HG03460 (cell line): ENCODE results near the gene FERMT2.

Source experiments
- ATAC-seq: cut with Tn5 transposase; IDR thresholded peaks from one replicate; pipeline ENCODE4 v1.9.1; 2021; ENCODE audit not compliant: unreplicated experiment

FERMT2 gene

DNA sequence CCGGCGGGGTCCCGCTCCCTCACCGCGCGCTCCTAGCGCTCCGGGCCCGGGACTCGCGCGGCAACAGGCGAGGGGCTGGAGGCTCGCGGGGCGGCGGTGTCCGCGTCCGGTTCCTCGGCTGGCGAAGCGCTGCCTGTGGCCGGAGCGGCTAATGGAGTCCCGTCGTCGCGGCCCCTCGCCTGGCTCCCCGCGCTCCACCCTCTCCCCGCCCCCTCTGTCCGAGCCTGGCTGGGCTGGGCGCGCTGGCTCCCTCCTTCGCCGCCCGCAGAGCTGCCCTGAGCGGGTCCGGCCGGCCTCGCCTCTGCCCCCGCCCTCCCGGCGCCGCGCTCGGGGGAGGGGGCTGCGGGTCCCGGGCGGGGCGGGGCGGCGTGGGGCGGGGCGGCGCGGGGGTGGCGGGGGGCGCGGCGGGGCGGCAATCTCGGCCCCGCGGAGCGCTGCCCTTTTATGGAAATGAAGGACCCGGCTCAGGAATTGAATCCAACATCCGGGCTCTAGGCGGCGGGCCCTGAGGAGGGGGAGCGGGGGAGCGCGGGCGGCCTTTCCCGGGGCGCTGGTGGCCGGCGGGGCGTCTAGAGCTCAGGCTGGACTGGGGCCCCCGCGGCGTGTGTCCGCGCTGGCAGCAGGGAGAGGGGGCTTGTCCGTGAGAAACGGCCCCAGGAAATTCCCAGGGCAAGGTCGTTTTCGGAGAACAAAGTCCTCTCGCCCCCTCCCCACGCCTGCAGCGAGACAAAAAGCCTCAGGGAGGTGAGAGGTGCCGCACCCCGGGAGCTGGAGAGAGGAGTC lies at the start of gene FERMT2:
Gene FERMT2, minus strand, starts transcription at position 153 of the 783 bp plus-strand sequence. CDS start 482 bp downstream, outside the sequence.
- no peak for ATAC-seq

GRCh38 chr14:52998376-52999015 lies 47.6 kb upstream of the FERMT2 start:
- ATAC-seq: no peak

GRCh38 chr14:52996493-52996892 lies 45.6 kb upstream of the FERMT2 start:
- no peak for ATAC-seq

DNA sequence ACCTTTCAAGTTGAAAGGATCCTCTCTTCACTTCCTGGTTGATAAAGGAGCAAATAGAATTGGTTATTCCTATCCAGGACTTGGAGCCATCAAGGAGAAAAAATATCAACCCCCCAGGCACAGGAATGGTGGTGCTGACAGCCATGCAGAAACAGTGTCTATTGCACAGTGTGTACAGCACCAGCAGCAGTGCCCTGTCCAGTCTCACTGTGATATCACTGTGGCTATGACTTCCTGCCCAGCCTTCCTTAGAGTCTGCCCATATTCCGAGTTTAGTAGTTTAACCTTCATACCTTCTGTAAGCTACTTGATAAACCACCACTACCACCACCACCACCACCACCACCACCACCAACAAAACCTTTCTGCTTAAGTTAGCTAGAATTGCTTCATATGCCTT lies 45.1 kb upstream of the FERMT2 start:
- no peak for ATAC-seq

DNA sequence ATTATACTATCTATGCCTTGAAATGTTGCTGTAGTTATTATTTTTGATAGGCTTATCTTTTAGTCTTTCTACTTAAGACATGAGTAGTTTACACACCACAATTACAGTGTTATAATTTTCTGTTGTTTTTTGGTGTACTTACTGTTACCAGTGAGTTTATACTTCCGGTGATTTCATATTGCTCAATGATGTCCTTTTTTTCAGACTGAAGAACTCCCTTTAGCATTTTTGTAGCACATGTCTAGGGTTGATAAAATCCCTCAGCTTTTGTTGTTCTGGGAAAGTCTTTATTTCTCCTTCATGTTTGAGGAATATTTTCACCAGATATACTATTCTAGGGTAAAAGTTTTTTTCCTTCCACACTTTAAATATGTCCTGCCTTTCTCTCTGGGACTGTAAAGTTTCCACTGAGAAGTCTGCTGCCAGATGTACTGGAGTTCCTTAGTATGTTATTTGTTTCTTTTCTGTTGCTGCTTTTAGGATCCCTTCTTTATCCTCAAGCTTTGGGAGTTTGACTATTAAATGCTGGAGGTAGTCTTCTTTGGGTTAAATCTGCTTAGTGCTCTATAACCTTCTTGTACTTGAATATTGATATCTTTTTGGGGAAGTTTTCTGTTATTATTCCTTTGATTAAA lies 41.5 kb upstream of the FERMT2 start:
- no peak for ATAC-seq

- no peak for ATAC-seq
Observed at GRCh38 chr14:52988139-52988538, 37.3 kb upstream of the FERMT2 start.

- ATAC-seq: no peak
Observed at GRCh38 chr14:52987514-52987913, 36.7 kb upstream of the FERMT2 start.

DNA sequence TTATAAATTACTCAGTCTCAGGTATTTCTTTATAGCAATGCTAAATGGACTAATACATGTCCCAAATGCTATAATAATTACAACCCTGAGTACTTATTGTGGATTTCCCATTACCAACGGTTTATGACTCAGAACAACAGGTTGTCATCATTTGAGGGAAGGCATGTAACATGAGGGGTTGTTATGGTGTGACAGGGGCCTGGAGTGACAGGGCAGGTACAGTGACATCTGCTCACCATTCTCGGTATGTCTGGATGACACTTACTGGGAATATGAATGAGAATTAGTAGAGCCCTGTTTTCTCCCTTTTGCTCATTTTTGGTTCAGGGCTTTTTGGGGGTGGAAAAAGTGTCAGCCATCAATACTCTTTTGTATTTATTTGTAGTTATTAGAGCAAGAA lies 36.2 kb upstream of the FERMT2 start:
- ATAC-seq: no peak

- ATAC-seq: no peak
Observed at GRCh38 chr14:52977798-52978197, 26.9 kb upstream of the FERMT2 start.

GRCh38 chr14:52974406-52974805 lies 23.6 kb upstream of the FERMT2 start:
- no peak for ATAC-seq

GRCh38 chr14:52961060-52961639 lies 10.3 kb upstream of the FERMT2 start:
- ATAC-seq: no peak

- ATAC-seq: no peak
Observed at GRCh38 chr14:52960627-52961026, 9.8 kb upstream of the FERMT2 start.

GRCh38 chr14:52954346-52955214 lies 3.7 kb upstream of the FERMT2 start:
- no peak for ATAC-seq

DNA sequence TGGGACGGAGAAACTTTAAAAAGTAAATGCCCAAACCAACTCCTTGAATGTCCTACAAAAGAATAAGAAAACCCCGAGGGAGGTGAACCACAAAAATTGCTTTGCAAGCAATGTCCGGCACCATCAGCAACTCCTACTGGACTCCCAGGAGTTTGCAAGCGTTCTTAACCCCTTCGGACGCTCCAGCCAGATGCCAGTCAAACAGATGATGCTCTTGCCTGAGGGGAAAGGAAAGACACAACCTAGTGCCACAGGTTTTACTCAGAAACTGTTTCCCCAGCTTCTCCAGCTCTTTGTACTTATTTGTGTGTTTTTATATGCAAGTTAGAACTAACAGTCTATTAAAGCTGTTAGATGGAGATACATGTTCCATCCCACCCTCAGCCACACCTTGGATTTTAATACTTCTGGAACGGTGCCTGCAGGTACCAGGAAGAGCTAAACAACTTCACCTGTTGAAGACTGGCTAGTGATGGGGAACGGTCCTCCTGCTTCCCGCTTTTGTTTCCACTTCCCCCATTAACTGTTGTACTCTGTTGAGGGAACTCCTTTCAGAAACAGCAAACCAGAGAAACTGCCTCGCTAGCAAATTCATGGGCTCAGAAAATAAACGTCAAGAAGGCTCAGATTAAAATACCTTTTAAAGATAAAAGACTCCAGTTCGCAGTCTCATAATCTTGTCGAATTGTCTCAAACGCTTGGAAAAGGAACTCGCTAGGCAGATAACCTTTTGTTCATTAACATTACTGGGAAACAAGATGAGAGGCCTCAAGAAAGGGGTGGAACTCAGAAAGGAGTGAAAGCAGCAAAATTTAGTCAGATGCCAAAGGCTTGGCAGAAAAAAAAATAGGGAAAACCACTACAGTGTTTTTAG lies 1.1 kb upstream of the FERMT2 start:
- ATAC-seq: no peak

DNA sequence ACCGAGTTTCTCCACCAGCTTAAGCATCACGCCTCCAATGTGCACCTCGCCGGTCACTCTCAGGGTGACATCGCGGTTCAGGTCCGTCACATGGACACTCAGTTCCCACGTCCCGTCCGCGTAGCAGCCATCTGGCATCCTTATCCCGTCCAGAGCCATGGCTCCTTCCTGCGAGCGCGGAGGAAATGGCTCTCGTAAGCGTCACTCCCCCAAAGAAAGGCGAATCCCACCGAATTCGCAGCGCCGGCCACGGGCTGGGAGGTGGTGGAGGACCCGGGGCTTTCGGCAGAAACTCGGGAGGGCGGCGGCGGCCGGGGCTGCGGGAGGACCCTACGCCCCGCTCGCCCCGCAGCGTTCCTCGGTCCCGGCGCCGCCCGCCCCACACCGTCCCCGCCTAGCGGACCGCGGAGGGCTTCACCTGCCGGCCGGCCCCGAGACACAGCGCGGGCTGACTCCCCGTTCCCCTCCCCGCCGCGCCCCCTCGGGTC lies 396 bp downstream of the FERMT2 start:
- no peak for ATAC-seq

GRCh38 chr14:52949711-52950409 lies 990 bp downstream of the FERMT2 start:
- no peak for ATAC-seq

DNA sequence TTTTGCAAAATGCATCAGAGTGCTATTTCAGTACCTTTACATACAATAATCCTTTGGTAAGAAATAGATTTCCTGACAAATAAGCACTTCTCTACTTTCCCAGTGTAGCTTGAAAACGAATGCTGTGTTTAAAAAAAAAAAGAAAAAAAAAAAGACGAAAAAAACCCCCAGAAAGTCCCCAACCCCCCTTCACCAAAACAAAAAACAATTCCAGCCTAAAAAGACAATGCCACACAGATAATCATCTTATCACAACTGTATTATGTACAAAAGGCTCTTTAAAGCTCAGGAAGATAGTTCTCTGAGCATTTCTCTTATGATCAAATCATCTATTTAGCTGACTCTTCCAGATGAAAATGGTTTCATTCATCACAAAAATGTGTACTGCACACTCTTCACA lies 1.6 kb downstream of the FERMT2 start:
- ATAC-seq: no peak

GRCh38 chr14:52948836-52949235 lies 2.0 kb downstream of the FERMT2 start:
- ATAC-seq: no peak

- ATAC-seq: no peak
Observed at GRCh38 chr14:52948039-52948438, 2.8 kb downstream of the FERMT2 start.
